Urinary bladder (tissue), 4 donors: ENCODE data around the gene TMEM63A. TPM values are rescaled to one million over a fixed set of nuclear protein-coding genes. Genes with fewer than 3 reads are reported as not detected.
"Not testable (repeated sequence)": the region's sequence is repeated elsewhere in the genome, so short reads cannot be mapped to it uniquely, and the experiment has no call there.

Experiments
- DNase-seq: peaks from one replicate; pipeline ENCODE4 v3.0.0-alpha.2; 2015; ENCODE audit errors: extremely low spot score
- H3K27ac ChIP-seq: one replicate; pipeline ENCODE4 v1.5.1; 2013; ENCODE audit warnings: low read depth, mild to moderate bottlenecking, moderate library complexity
- H3K36me3 ChIP-seq: one replicate; pipeline ENCODE4 v1.6.1; 2013; ENCODE audit warnings: mild to moderate bottlenecking, moderate library complexity; ENCODE audit not compliant: insufficient read depth
- H3K4me1 ChIP-seq: one replicate; pipeline ENCODE4 v1.6.1; 2013; ENCODE audit warnings: mild to moderate bottlenecking, moderate library complexity; ENCODE audit not compliant: insufficient read depth
- H3K4me3 ChIP-seq: one replicate; pipeline ENCODE4 v1.5.1; 2013; ENCODE audit warnings: low read depth, low read length
- WGBS: extraction: QIAGEN DNeasy Blood & Tissue Kit; methylation state at CpG from one replicate; pipeline ENCODE4 v1.1.7; 2013; 5-methylcytosine and 5-hydroxymethylcytosine counted together
- polyA plus RNA-seq: library from polyadenylated mRNA; stranded (reverse); fragments of 200-250 nt; gene quantifications from one replicate; pipeline ENCODE4 v1.2.3, GENCODE V29; 2013
- total RNA-seq: library from RNA; depleted of rRNA; stranded (reverse); fragments of >200 nt; gene quantifications from one replicate; pipeline ENCODE4 v1.2.3, GENCODE V29; 2014
- donor health status: healthy with polysubstance abuse.
- donor health status: healthy.

The TMEM63A gene
- total and polyA plus RNA-seq, 2 donors, result 28.1 to 53.7 TPM

- Histone ChIP-seq H3K36me3 (no peaks in the 10 kb centered on the region), H3K4me3 (no peak overlapping the region), H3K4me1 (no peaks in the 10 kb centered on the region), H3K27ac (no peak overlapping the region)
- 85% methylated on average over 20 of the region's 20 CpGs for WGBS
- DNase-seq, result no peak
Measured at GRCh38 chr1:225846331-225847310, 35.6 kb downstream of the TMEM63A start.

DNA sequence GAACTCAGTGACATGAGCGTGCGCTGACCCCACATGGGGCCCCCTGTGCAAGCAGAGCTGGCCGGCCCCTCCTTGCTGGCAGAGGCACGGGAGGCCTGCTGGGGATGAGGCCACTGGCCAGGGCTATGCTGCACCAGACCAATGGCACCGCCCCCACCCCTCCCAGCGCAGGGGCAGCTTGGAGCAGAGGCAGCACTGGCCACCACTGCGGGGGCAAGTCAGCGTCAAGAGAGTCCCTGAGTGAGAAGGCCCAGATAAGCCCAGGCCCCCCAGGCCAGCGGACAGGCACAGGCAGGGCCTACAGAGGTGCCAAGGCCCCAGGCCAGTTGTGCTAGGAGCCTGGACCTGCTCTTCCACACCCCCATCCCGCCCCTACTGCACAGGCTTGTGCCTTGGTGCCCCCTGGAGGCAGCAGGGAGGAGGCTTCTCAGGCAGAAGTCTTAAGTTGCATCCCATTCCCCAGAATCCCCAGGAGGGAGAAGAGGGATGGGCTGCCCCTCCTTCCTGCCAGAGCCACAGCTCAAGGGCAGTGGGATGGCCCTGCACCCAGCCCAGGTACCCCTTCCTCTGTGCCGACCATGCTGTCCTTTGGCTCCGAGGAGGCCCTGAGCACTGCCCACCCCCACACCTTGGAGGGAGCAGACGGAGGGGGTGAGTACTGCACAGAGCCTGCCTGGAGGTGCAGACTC, 36.5 kb downstream of the TMEM63A start:
- whole genome bisulfite sequencing, result 47% methylated on average over 13 of the region's 13 CpGs
- H3K4me1 ChIP-seq, result no peaks in the 10 kb centered on the region

DNA sequence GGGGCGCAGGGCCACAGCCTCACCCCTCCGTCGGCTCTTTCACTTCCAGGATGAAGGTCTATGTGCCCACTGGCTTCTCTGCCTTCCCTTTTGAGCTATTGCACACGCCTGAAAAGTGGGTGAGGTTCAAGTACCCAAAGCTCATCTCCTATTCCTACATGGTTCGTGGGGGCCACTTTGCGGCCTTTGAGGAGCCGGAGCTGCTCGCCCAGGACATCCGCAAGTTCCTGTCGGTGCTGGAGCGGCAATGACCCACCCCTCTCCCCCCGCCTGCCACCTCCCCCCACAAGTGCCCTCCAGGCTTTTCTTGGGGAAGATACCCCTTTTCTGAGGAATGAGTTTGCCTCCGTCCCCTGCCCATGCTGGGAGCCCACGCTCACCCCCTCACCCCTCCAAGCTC, 37.1 kb downstream of the TMEM63A start:
- H3K4me3 ChIP-seq, result no peak overlapping the region
- H3K27ac ChIP-seq, result no peak overlapping the region
- H3K36me3 ChIP-seq, result no peaks in the 10 kb centered on the region
- DNase-seq, result no peak
- 85% methylated on average over 14 of the region's 14 CpGs for WGBS
- no peaks in the 10 kb centered on the region for H3K4me1 ChIP-seq

More for the DNA sequence above, 36.5 kb downstream of the TMEM63A start:
- Histone ChIP-seq H3K36me3 (no peaks in the 10 kb centered on the region), H3K4me3 (no peak overlapping the region), H3K27ac (no peak overlapping the region)
- DNase-seq, result no peak

- no peak for DNase-seq
- Histone ChIP-seq H3K4me3 (no peak overlapping the region), H3K27ac (no peak overlapping the region), H3K4me1 (no peaks in the 10 kb centered on the region), H3K36me3 (no peaks in the 10 kb centered on the region)
- WGBS, result 89% methylated on average over 18 of the region's 18 CpGs
Measured at GRCh38 chr1:225844236-225845061, 37.7 kb downstream of the TMEM63A start.

- no peak for DNase-seq
- Histone ChIP-seq H3K27ac (no peak overlapping the region), H3K4me3 (no peak overlapping the region), H3K4me1 (no peaks in the 10 kb centered on the region), H3K36me3 (peaks cover 3% of the 10 kb centered on the region)
- 83% methylated on average over 6 of the region's 6 CpGs for WGBS
Measured at GRCh38 chr1:225843426-225843795, 38.8 kb downstream of the TMEM63A start.

- H3K4me3 ChIP-seq, result no peak overlapping the region
- H3K27ac ChIP-seq, result no peak overlapping the region
- no peak for DNase-seq
- peaks cover 3% of the 10 kb centered on the region for H3K36me3 ChIP-seq
- WGBS, result 87% methylated on average over 6 of the region's 6 CpGs
- H3K4me1 ChIP-seq, result no peaks in the 10 kb centered on the region
Measured at GRCh38 chr1:225842788-225843425, 39.3 kb downstream of the TMEM63A start.

- no peak overlapping the region for H3K4me3 ChIP-seq
- H3K36me3 ChIP-seq, result peaks cover 3% of the 10 kb centered on the region
- WGBS, result 78% methylated on average over 12 of the region's 12 CpGs
- DNase-seq, result no peak
- no peaks in the 10 kb centered on the region for H3K4me1 ChIP-seq
- no peak overlapping the region for H3K27ac ChIP-seq
Measured at GRCh38 chr1:225842074-225842473, 40.1 kb downstream of the TMEM63A start.

GRCh38 chr1:225840713-225841112, 41.5 kb downstream of the TMEM63A start:
- WGBS, result 89% methylated on average over 4 of the region's 4 CpGs
- DNase-seq, result no peak
- peaks cover 3% of the 10 kb centered on the region for H3K36me3 ChIP-seq
- no peaks in the 10 kb centered on the region for H3K4me1 ChIP-seq
- H3K27ac ChIP-seq, result no peak overlapping the region
- no peak overlapping the region for H3K4me3 ChIP-seq

- Histone ChIP-seq H3K36me3 (peaks cover 3% of the 10 kb centered on the region), H3K27ac (no peak overlapping the region), H3K4me1 (no peaks in the 10 kb centered on the region), H3K4me3 (no peak overlapping the region)
- WGBS, result 88% methylated on average over 1 of the region's 1 CpG
- DNase-seq, result no peak
Measured at GRCh38 chr1:225840223-225840610, 42.0 kb downstream of the TMEM63A start.

DNA sequence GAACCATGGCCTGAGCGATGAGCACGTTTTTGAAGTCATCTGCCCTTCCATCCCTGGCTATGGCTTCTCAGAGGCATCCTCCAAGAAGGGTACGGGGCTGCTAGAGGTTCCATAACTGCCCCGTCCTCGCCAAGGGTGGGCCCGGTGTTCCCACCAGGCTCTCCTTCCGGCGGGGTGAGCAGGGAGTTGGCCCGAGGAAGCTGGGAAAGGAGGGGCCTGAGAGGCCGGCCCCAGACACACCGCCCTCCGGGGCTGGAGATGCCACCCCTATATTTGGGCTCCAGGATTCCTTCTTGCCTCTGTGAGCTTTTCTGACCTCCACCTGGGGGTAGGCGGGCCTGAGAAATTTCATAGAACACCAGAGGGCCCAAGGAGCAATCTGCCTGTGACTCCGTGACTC, 43.4 kb downstream of the TMEM63A start:
- peaks cover 3% of the 10 kb centered on the region for H3K36me3 ChIP-seq
- no peak overlapping the region for H3K4me3 ChIP-seq
- 90% methylated on average over 14 of the region's 14 CpGs for WGBS
- no peak overlapping the region for H3K27ac ChIP-seq
- DNase-seq, result no peak
- no peaks in the 10 kb centered on the region for H3K4me1 ChIP-seq

GRCh38 chr1:225836296-225836695, 45.9 kb downstream of the TMEM63A start:
- not testable (repeated sequence) for H3K36me3 ChIP-seq

GRCh38 chr1:225835856-225836255, 46.3 kb downstream of the TMEM63A start:
- WGBS, result 27% methylated on average over 3 of the region's 3 CpGs
- DNase-seq, result no peak
- Histone ChIP-seq H3K4me3 (no peak overlapping the region), H3K27ac (no peak overlapping the region), H3K36me3 (peaks cover 3% of the 10 kb centered on the region), H3K4me1 (no peaks in the 10 kb centered on the region)

More at GRCh38 chr1:225836296-225836695, 45.9 kb downstream of the TMEM63A start:
- WGBS, result 78% methylated on average over 4 of the region's 4 CpGs
- not testable (repeated sequence) for DNase-seq, H3K27ac ChIP-seq, H3K4me1 ChIP-seq, H3K4me3 ChIP-seq
